K562 (cell line): ENCODE data around the gene SEC31A. TPM values are rescaled to one million over a fixed set of nuclear protein-coding genes. Genes with fewer than 3 reads are reported as not detected.

ENCODE experiments used
- ATAC-seq: fragments of 200-7000 bp; cut with Tn5 transposase; 3 replicates; pipeline ENCODE4 v1.9.1; 2020; ENCODE audit warnings: moderate library complexity
- BruUV-seq: library from RNA; stranded (reverse); fragments of 400-500 nt; replicated peaks from 2 replicates; lab custom pipeline; 2021; lab: Mats Ljungman, UMichigan
- CTCF ChIA-PET: fragments of 300-600 bp; formaldehyde crosslinking; extraction: SDS; loops from one replicate; lab custom pipeline; 2021; ENCODE audit warnings: low intra/inter-chr PET ratio; lab: Yijun Ruan, JAX
- POLR2A ChIA-PET: fragments of 300-600, 350-650 bp; sonication (Branson Sonifier 250); formaldehyde crosslinking; extraction: SDS; loops from one replicate; lab custom pipeline; 2021; ENCODE audit warnings: antibody characterized with exemption, inconsistent platforms; lab: Yijun Ruan, JAX
- DNase-seq, 4 experiments: peaks; one replicate each; pipeline versions ENCODE4 v3.0.0 to v3.0.0-alpha.2; 2011 to 2018; ENCODE audit warnings: low spot score in 3 of 4, mixed read lengths in 3 of 4; ENCODE audit errors: extremely low read depth in 1 of 4
- FAIRE-seq: peaks from 2 replicates; lab custom pipeline; 2011; peaks lifted over from hg19 to GRCh38; lab: Jason Lieb, UNC
- H2AFZ ChIP-seq: 2 replicates; pipeline ENCODE4 v1.6.0; 2011; ENCODE audit warnings: low read depth, low read length, control low read depth, inconsistent platforms
- H3K27ac ChIP-seq: fragments of 200-600 bp; 3 replicates; pipeline ENCODE4 v1.8.0; 2011; ENCODE audit warnings: low read depth, mild to moderate bottlenecking, control low read depth, inconsistent platforms, low read length, moderate library complexity, mixed read lengths; ENCODE audit errors: extremely low read depth
- H3K27me3 ChIP-seq, 2 experiments: fragments of 300-600 bp in 1 of 2; 2 replicates in 1 of 2; 3 replicates in 1 of 2; pipeline versions ENCODE4 v1.6.0 to v1.8.0; 2011; ENCODE audit warnings: inconsistent platforms in 2 of 2, low read length in 2 of 2, mild to moderate bottlenecking in 1 of 2, mixed read lengths in 1 of 2, moderate library complexity in 1 of 2; ENCODE audit not compliant: control insufficient read depth in 2 of 2, insufficient read depth in 2 of 2
- H3K36me3 ChIP-seq: fragments of 300-600 bp; 3 replicates; pipeline ENCODE4 v1.8.0; 2011; ENCODE audit warnings: mild to moderate bottlenecking, low read length, inconsistent platforms; ENCODE audit not compliant: control insufficient read depth, insufficient read depth
- H3K4me1 ChIP-seq, 2 experiments: fragments of 200-600 bp in 1 of 2; replicated peaks in 1 of 2; 2 replicates in 1 of 2; 3 replicates in 1 of 2; pipeline versions ENCODE4 v1.5.1 to v1.8.0; 2011; ENCODE audit warnings: inconsistent platforms in 2 of 2, low read length in 2 of 2, mild to moderate bottlenecking in 1 of 2, mixed read lengths in 1 of 2, moderate library complexity in 1 of 2; ENCODE audit not compliant: control insufficient read depth in 2 of 2, insufficient read depth in 2 of 2
- H3K4me2 ChIP-seq: 2 replicates; pipeline ENCODE4 v1.6.1; 2011; ENCODE audit warnings: low read length, control low read depth, inconsistent platforms, mixed read lengths; ENCODE audit not compliant: insufficient read depth
- H3K4me3 ChIP-seq: fragments of 200-600 bp; sonication (generic), shearing (Covaris generic); 2 replicates; pipeline ENCODE4 v1.5.1; 2016; ENCODE audit warnings: control low read depth, inconsistent platforms
- H3K79me2 ChIP-seq: fragments of 200-600 bp; 3 replicates; pipeline ENCODE4 v1.8.0; 2011; ENCODE audit warnings: low read length, inconsistent platforms; ENCODE audit not compliant: control insufficient read depth, insufficient read depth
- H3K9ac ChIP-seq, 2 experiments: 2 replicates each; pipeline versions ENCODE4 v1.6.0 to v1.6.1; 2011; ENCODE audit warnings: low read depth in 2 of 2, low read length in 2 of 2, control low read depth in 1 of 2, inconsistent platforms in 1 of 2, mild to moderate bottlenecking in 1 of 2, mixed read lengths in 1 of 2; ENCODE audit not compliant: insufficient read depth in 1 of 2
- H3K9me1 ChIP-seq: one replicate; pipeline ENCODE4 v1.6.0; 2011; ENCODE audit warnings: inconsistent platforms, mild to moderate bottlenecking, low read length, moderate library complexity; ENCODE audit not compliant: control insufficient read depth, insufficient read depth
- H3K9me3 ChIP-seq: replicated peaks from 2 replicates; pipeline ENCODE4 v1.5.1; 2011; ENCODE audit warnings: low read depth, low read length, inconsistent platforms; ENCODE audit not compliant: control insufficient read depth, insufficient read depth
- H4K20me1 ChIP-seq: replicated peaks from 2 replicates; pipeline ENCODE4 v1.6.1; 2011; ENCODE audit warnings: low read length, inconsistent platforms, mixed read lengths; ENCODE audit not compliant: control insufficient read depth, insufficient read depth
- CHCHD3 ChIP-seq: fragments of 250-450 bp; sonication (Bioruptor Pico); IDR thresholded peaks from 2 replicates; pipeline ENCODE4 v2.1.2; 2022; ENCODE audit warnings: mild to moderate bottlenecking
- CHD1 ChIP-seq: fragments of 200-600 bp; sonication (generic); IDR thresholded peaks from one replicate; pipeline ENCODE4 v1.6.1; 2012; ENCODE audit warnings: mild to moderate bottlenecking, moderate library complexity, low read length, inconsistent platforms
- EGR1 ChIP-seq: fragments of 450-650 bp; conservative IDR thresholded peaks from 2 replicates; pipeline ENCODE4 v1.6.1; 2017; ENCODE audit warnings: mild to moderate bottlenecking
- GATA2 ChIP-seq: sonication (generic); formaldehyde crosslinking; IDR thresholded peaks from 2 replicates; pipeline ENCODE4 v1.4.0; 2020; ENCODE audit warnings: mild to moderate bottlenecking, missing genetic modification reagents
- HDAC3 ChIP-seq: fragments of 450-650 bp; IDR thresholded peaks from 2 replicates; pipeline ENCODE4 v1.6.1; 2018; ENCODE audit warnings: borderline replicate concordance, mild to moderate bottlenecking, moderate library complexity; ENCODE audit not compliant: partially characterized antibody
- KAT7 ChIP-seq: sonication (generic); formaldehyde crosslinking; IDR thresholded peaks from 2 replicates; pipeline ENCODE4 v1.8.0; 2022; ENCODE audit warnings: missing genetic modification reagents, mild to moderate bottlenecking, borderline replicate concordance
- MEIS2 ChIP-seq: fragments of 450-650 bp; IDR thresholded peaks from 2 replicates; pipeline ENCODE4 v1.6.1; 2014; ENCODE audit warnings: mild to moderate bottlenecking; ENCODE audit not compliant: partially characterized antibody
- MNT ChIP-seq, 2 experiments: fragments of 450-650 bp; conservative IDR thresholded peaks; 2 replicates each; pipeline ENCODE4 v1.6.1; 2017; ENCODE audit warnings: mild to moderate bottlenecking in 2 of 2, moderate library complexity in 2 of 2
- NFYB ChIP-seq: IDR thresholded peaks from 2 replicates; pipeline ENCODE4 v1.6.1; 2011; ENCODE audit warnings: mild to moderate bottlenecking, moderate library complexity; ENCODE audit not compliant: insufficient read length; ENCODE audit errors: extremely low read depth
- PTBP1 ChIP-seq: fragments of 200-400 bp; formaldehyde crosslinking; IDR thresholded peaks from 2 replicates; pipeline ENCODE4 v1.6.1; 2017; ENCODE audit warnings: low read depth, low read length
- RBFOX2 ChIP-seq: fragments of 200-400 bp; formaldehyde crosslinking; IDR thresholded peaks from 2 replicates; pipeline ENCODE4 v1.6.1; 2017; ENCODE audit warnings: low read depth, mild to moderate bottlenecking, low read length, moderate library complexity
- TAF7 ChIP-seq: fragments of 450-650 bp; IDR thresholded peaks from 2 replicates; pipeline ENCODE4 v1.6.1; 2016; ENCODE audit warnings: missing genetic modification characterization, missing compliant biosample characterization
- ZNF740 ChIP-seq, 3 experiments: fragments of 200-800 bp in 1 of 3; sonication (Bioruptor generic) in 1 of 3; sonication (generic) in 1 of 3; formaldehyde crosslinking in 1 of 3; IDR thresholded peaks; 2 replicates each; pipeline versions ENCODE4 v1.6.1 to v1.8.0; 2016 to 2022; ENCODE audit warnings: mild to moderate bottlenecking in 2 of 3, missing compliant biosample characterization in 2 of 3, missing genetic modification characterization in 2 of 3, missing genetic modification reagents in 1 of 3
- WGBS: fragments of 100-300 bp; shearing (Covaris generic); methylation state at CpG from one replicate; pipeline ENCODE4 v1.1.6; 2016; ENCODE audit warnings: low coverage, mixed read lengths; ENCODE audit not compliant: insufficient coverage; ENCODE audit errors: missing lambda C conversion rate; 5-methylcytosine and 5-hydroxymethylcytosine counted together
- in situ Hi-C: fragments of 300-500 bp; cut with MboI; formaldehyde crosslinking; loops from 4 replicates; pipeline ENCODE4 v1.15.0; 2018; ENCODE audit warnings: inconsistent platforms, mixed read lengths
- intact Hi-C: fragments of 100-400 bp; cut with micrococcal nuclease; formaldehyde crosslinking; loops from 2 replicates; pipeline ENCODE4 v1.14.2; 2022
- polyA plus RNA-seq, 8 experiments: library from polyadenylated mRNA; depleted of rRNA in 4 of 8; stranded (reverse) in 5 of 8; unstranded in 3 of 8; fragments of >200 nt; fragmentation: Nextera tagmentation in 2 of 8; fragmentation: Illumina TruSeq in 1 of 8; extraction: Ambion mirVana in 2 of 8; extraction: Trizol in 1 of 8; gene quantifications; 2 replicates each; pipeline versions ENCODE4 v1.2.1 to v1.2.3, GENCODE V29; 2011 to 2014; ENCODE audit warnings: inconsistent platforms in 1 of 8, missing spikeins in 1 of 8
- total RNA-seq, 7 experiments: library from RNA; depleted of rRNA in 6 of 7; stranded (reverse); fragments of >200 nt in 6 of 7; fragmentation: Illumina TruSeq in 2 of 7; extraction: Trizol in 2 of 7; gene quantifications; 2 replicates each; pipeline versions ENCODE4 v1.2.1 to v1.2.3, GENCODE V29; 2011 to 2021; ENCODE audit warnings: low replicate concordance in 1 of 7
- TF ChIP-seq, protein P1 (sequence below): sonication (generic); formaldehyde crosslinking; IDR thresholded peaks from 2 replicates; pipeline ENCODE4 v1.8.0; 2023; ENCODE audit warnings: mild to moderate bottlenecking, missing genetic modification reagents

The SEC31A gene
- total and polyA plus RNA-seq, 9 of the 15 experiments (the other 6 are each of a cell fraction or from before 2014, with no cell fraction given) = 78.9 to 241 (median 173) TPM

DNA sequence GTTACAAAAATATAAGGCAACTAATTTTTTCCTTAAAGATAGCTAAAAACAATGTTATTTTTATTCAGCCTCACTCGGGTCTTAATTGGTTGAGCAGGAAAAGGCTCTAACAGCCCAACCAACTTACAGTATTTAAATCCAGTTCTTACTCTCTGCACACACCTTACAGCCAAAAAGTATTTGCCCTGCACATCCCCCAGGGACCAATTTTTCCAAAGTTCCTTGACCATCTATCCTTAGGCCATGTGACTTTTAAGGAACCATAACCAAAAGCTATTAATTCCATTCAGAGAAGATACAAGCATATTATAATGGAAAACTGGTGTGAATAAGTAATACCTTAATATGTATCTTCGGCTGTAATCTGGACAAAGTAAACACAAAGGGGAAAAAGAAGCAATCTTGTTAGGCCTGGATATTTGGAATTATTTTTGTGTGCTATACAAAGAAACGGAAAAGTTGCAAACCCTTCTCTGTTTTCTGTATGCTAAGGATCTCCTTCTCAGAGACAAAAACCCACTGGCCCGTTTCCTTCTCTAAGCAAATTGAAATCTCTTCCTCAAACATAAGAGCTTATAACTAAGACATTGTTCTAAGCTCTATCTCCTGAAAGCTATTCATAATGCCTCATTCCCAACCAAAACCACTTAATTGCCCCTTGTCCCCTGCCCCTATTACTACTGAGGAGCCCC is 8.6 kb upstream of the SEC31A start:
- POLR2A ChIA-PET = interaction anchor here (0.7 to 3.1 kb wide), 15 partner anchors 9 to 386 kb away, joined by 3 to 39 read pairs (median 4); partner anchors contain the start of genes COPS4, LIN54 and SEC31A
- TF ChIP-seq KAT7 (CRISPR knock-in tag) (0 out of 2 replicates have a peak, but pooled peaks have one; percentile 2), TAF7 (tag) (no peak), EGR1 (no peak), NFYB (no peak), MEIS2 (no peak), HDAC3 (no peak), MNT (conservative IDR thresholded peaks at IDR 0.05) (0 out of 4 replicates have a peak, but pooled peaks of 1 of the 2 experiments have one; percentile 19), CHCHD3 (CRISPR knock-in tag) (no peak), GATA2 (CRISPR knock-in tag) (no peak), CHD1 (peak; percentile 19), ZNF740 (CRISPR knock-in tag; IDR thresholded peaks at IDR 0.05) (no peak), ZNF740 (tag; IDR thresholded peaks at IDR 0.05) (no peak), RBFOX2 (peak; percentile 46; the same call in 1 of the 2 replicates), PTBP1 (no peak)
- TF ChIP-seq, protein P1, sequence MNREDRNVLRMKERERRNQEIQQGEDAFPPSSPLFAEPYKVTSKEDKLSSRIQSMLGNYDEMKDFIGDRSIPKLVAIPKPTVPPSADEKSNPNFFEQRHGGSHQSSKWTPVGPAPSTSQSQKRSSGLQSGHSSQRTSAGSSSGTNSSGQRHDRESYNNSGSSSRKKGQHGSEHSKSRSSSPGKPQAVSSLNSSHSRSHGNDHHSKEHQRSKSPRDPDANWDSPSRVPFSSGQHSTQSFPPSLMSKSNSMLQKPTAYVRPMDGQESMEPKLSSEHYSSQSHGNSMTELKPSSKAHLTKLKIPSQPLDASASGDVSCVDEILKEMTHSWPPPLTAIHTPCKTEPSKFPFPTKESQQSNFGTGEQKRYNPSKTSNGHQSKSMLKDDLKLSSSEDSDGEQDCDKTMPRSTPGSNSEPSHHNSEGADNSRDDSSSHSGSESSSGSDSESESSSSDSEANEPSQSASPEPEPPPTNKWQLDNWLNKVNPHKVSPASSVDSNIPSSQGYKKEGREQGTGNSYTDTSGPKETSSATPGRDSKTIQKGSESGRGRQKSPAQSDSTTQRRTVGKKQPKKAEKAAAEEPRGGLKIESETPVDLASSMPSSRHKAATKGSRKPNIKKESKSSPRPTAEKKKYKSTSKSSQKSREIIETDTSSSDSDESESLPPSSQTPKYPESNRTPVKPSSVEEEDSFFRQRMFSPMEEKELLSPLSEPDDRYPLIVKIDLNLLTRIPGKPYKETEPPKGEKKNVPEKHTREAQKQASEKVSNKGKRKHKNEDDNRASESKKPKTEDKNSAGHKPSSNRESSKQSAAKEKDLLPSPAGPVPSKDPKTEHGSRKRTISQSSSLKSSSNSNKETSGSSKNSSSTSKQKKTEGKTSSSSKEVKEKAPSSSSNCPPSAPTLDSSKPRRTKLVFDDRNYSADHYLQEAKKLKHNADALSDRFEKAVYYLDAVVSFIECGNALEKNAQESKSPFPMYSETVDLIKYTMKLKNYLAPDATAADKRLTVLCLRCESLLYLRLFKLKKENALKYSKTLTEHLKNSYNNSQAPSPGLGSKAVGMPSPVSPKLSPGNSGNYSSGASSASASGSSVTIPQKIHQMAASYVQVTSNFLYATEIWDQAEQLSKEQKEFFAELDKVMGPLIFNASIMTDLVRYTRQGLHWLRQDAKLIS = 0 out of 2 replicates have a peak, but pooled peaks have one; percentile 11

More for the DNA sequence above, 8.6 kb upstream of the SEC31A start:
- peak; percentile 1; the same call in 2 of the 3 replicates for ATAC-seq
- in situ Hi-C loops = no loop called here
- peak overlapping the region; percentile 85 to 99 for H3K9ac ChIP-seq
- H3K27me3 ChIP-seq = no peaks in the 10 kb centered on the region
- H3K9me1 ChIP-seq = no peaks in the 10 kb centered on the region
- DNase-seq = no peak
- peaks cover 5 to 9% of the 10 kb centered on the region in 2 experiments; a peak in 4 of 5 replicates for H3K4me1 ChIP-seq
- peaks cover 76% of the 10 kb centered on the region for H3K79me2 ChIP-seq
- H3K27ac ChIP-seq = peak overlapping the region; percentile 100
- intact Hi-C loops = loop anchor here (2.0 to 5.0 kb wide), 4 partner anchors 113 to 527 kb away; partner anchors contain the start of genes COPS4, COQ2 and HNRNPD
- CTCF ChIA-PET = no interaction called here
- peak overlapping the region; percentile 75 for H3K4me3 ChIP-seq
- H3K36me3 ChIP-seq = peaks cover 46% of the 10 kb centered on the region
- H3K4me2 ChIP-seq = peak overlapping the region; percentile 100
- no peaks in the 10 kb centered on the region for H3K9me3 ChIP-seq
- FAIRE-seq = no peak
- 2% methylated on average over 4 of the region's 4 CpGs for WGBS
- no TSS peak for BruUV-seq
- peaks cover 7% of the 10 kb centered on the region; the same call in 1 of the 2 replicates for H4K20me1 ChIP-seq
- peak overlapping the region; percentile 87 for H2AFZ ChIP-seq
